ENCODE measurements around the gene RELT. TPM values are rescaled to one million over a fixed set of nuclear protein-coding genes. Genes with fewer than 3 reads are reported as not detected.

Gene RELT
- total RNA-seq, 4 donors from 2014 or later: 2.4 to 6.0 (median 2.5) TPM

DNA sequence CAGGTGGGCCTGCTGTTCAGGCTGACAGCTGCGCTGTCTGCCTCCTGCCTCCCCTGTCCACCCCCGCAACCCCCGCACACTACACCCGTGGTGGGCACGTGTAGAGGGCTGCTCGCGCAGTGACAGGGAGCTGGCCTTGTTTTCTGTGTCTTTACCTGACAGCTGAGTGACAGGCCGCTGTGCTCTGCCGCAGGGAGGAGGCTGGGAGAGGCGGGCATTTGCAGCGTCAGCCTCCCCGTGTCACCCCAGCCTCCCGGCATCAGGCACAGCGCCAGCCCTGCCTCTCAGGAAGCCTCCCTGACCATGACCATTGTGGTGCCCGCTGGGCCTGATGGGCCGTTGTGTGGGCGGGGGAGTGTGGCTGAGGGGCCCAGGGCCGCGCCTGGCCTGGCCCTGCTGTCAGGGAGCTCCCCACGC is 32.0 kb upstream of the RELT start:
- no peaks in the 10 kb centered on the region for H3K27me3 ChIP-seq
- TF ChIP-seq, protein P1, sequence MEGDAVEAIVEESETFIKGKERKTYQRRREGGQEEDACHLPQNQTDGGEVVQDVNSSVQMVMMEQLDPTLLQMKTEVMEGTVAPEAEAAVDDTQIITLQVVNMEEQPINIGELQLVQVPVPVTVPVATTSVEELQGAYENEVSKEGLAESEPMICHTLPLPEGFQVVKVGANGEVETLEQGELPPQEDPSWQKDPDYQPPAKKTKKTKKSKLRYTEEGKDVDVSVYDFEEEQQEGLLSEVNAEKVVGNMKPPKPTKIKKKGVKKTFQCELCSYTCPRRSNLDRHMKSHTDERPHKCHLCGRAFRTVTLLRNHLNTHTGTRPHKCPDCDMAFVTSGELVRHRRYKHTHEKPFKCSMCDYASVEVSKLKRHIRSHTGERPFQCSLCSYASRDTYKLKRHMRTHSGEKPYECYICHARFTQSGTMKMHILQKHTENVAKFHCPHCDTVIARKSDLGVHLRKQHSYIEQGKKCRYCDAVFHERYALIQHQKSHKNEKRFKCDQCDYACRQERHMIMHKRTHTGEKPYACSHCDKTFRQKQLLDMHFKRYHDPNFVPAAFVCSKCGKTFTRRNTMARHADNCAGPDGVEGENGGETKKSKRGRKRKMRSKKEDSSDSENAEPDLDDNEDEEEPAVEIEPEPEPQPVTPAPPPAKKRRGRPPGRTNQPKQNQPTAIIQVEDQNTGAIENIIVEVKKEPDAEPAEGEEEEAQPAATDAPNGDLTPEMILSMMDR (IDR thresholded peaks at IDR 0.05): no peak
- peak in 1 of 2 donors; percentile 54 for TF ChIP-seq EP300 (IDR thresholded peaks at IDR 0.05)
- H3K4me3 ChIP-seq: no peak overlapping the region
- WGBS, 2 donors: 36 to 40% methylated on average over 20 of the region's 20 CpGs
- no peaks in the 10 kb centered on the region for H3K9me3 ChIP-seq
- H3K4me1 ChIP-seq: peaks cover 0 to 72% (median 24%) of the 10 kb centered on the region in 4 donors
- peak overlapping the region; percentile 10 to 77 (median 47) for H3K27ac ChIP-seq
- no peak for DNase-seq (ENCODE audit: low spot score in 2 of 2)
- peaks cover 0 to 25% (median 0%) of the 10 kb centered on the region in 3 donors for H3K36me3 ChIP-seq

DNA sequence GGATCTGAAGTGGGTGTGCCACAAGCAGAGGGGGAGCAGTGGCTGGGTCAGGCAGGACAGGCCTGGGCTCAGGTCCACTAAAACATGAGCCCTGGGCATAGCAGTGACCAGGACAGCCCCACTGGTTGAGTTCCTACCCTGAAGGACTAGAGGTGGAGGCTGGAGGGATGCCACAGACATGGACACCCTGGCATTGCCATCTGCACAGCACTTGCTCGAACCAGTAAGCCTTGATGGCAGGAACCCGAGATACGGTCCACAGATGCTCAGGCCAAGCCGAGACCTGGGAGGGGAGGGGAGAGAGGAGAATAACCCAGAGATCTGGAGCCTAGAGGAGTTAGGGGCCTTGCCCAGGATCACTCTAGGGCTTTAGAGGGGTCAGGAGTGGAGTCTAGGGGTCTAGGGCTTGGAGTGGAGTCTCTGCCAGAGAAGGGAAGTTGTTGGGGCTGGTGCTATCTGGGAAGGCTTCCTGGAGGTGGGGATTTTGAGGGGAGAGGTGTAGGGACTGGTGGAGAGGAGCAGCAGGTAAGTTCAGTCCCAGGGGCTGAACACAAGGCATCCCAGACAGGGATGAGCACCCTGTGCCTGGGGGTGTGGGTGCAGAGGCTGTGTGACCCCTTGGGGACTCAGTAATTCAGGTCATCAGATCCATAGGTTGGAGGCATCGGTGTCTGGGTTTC is 30.6 kb upstream of the RELT start:
- TF ChIP-seq EP300 (IDR thresholded peaks at IDR 0.05): no peak
- no peak for TF ChIP-seq POLR2A (IDR thresholded peaks at IDR 0.05)
- TF ChIP-seq, protein P1 (IDR thresholded peaks at IDR 0.05): no peak
- WGBS, 2 donors: 78 to 84% methylated on average over 5 of the region's 5 CpGs
- no peaks in the 10 kb centered on the region for H3K27me3 ChIP-seq

DNA sequence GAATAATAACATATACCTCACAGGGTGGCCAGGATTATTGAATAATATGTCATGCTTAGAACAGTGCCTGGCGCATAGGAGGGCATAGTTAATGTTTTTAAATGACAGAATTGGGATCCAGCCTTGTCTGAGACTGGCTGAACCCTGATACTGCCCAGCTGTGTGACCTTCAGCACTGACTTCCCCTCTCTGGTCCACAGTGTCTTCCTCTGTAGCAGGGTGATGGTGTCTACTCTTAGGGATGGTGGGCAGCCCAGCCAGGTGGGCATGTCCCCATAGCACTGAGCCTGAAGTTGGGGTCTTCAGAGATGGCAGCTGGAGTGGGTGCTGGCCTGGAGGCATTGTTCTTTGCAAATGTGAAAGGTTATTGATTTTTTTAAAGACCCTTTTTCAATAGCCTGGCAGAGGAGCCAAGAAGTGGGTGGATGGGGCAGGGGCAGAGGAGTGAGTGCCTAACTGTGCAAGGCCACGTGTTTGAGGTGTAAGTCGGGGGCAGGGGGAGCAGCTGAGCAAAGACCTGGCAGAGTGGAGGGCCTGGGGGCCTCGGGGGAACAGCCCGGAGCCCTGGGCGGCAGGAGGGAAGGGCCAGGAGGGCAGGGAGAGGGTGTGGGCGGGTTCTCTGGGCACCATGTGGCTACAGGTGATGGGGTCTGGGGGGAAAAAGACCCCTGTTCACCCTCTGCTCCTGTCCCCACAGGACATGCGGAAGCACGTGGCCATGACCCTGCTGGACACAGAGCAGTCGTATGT is 29.8 kb upstream of the RELT start:
- Histone ChIP-seq H3K4me3 (no peak overlapping the region), H3K9me3 (no peaks in the 10 kb centered on the region), H3K36me3 (peaks cover 0 to 33% (median 0%) of the 10 kb centered on the region in 3 donors), H3K4me1 (peaks cover 0 to 71% (median 21%) of the 10 kb centered on the region in 4 donors), H3K27me3 (no peaks in the 10 kb centered on the region), H3K27ac (peak overlapping the region in 2 of 4 donors; percentile 2 to 77)
- no peak for DNase-seq (ENCODE audit: low spot score in 2 of 2)
- TF ChIP-seq POLR2A (IDR thresholded peaks at IDR 0.05): no peak
- TF ChIP-seq, protein P1 (IDR thresholded peaks at IDR 0.05): no peak
- TF ChIP-seq EP300 (IDR thresholded peaks at IDR 0.05): no peak
- WGBS, 2 donors: 61 to 69% methylated on average over 10 of the region's 10 CpGs

More for the DNA sequence above, 30.6 kb upstream of the RELT start:
- DNase-seq (ENCODE audit: low spot score in 2 of 2): no peak
- H3K9me3 ChIP-seq: no peaks in the 10 kb centered on the region
- peaks cover 0 to 33% (median 0%) of the 10 kb centered on the region in 3 donors for H3K36me3 ChIP-seq
- peak overlapping the region in 2 of 4 donors; percentile 68 to 77 for H3K27ac ChIP-seq
- no peak overlapping the region for H3K4me3 ChIP-seq
- peaks cover 0 to 70% (median 21%) of the 10 kb centered on the region in 4 donors for H3K4me1 ChIP-seq

DNA sequence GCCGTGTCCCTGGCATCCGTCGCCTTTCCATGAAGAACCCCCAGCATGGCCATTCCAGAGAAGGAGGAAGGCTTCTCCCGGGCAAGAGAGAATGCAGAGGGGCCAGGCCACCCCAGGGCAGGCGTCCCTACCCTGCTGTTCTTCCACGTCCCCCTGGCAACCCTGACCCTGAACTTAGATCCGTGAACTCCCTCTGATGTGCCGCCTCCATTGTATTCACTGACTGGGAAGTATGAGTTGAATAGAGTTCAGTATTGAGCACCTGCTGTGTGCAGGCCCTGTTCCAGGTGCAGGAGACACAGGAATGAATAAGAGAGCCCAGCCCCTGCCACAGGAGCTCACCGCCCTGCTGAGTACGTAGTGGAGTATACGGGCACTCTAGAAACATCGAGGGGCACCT is 29.1 kb upstream of the RELT start:
- DNase-seq (ENCODE audit: low spot score in 2 of 2): no peak
- H3K36me3 ChIP-seq: peaks cover 0 to 33% (median 0%) of the 10 kb centered on the region in 3 donors
- 73 to 81% methylated on average over 8 to 12 of the region's 12 CpGs for WGBS, 2 donors
- peaks cover 0 to 66% (median 20%) of the 10 kb centered on the region in 4 donors for H3K4me1 ChIP-seq
- TF ChIP-seq EP300 (IDR thresholded peaks at IDR 0.05): no peak
- H3K27me3 ChIP-seq: no peaks in the 10 kb centered on the region
- no peak overlapping the region for H3K4me3 ChIP-seq
- H3K27ac ChIP-seq: no peak overlapping the region
- H3K9me3 ChIP-seq: no peaks in the 10 kb centered on the region

DNA sequence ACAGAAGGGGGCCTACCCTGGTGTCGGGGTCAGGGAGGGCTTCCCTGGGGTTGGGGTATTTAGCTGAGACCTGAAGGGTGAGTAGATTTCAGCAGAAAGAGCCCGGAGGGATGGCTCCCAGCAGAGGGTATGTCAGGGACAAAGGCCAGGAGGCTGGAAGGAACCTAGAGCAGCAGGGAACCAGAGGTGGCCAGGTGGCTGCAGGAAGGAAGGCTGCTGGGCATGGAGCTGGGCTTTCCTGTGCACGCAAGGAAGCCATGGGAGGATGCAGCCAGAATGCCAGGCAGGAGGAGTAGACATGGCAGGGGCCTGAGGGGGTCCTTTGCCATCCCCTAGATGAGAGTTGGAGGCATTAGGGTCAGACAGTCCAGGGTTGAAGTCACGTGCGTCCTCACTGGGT is 27.4 kb upstream of the RELT start:
- Histone ChIP-seq H3K9me3 (no peaks in the 10 kb centered on the region), H3K4me1 (peaks cover 0 to 48% (median 8%) of the 10 kb centered on the region in 4 donors), H3K36me3 (peaks cover 0 to 48% (median 0%) of the 10 kb centered on the region in 3 donors), H3K27me3 (no peaks in the 10 kb centered on the region), H3K27ac (no peak overlapping the region), H3K4me3 (no peak overlapping the region)
- no peak for DNase-seq (ENCODE audit: low spot score in 2 of 2)
- WGBS, 2 donors: 79 to 80% methylated on average over 5 of the region's 5 CpGs
- TF ChIP-seq POLR2A (IDR thresholded peaks at IDR 0.05) (no peak), EP300 (IDR thresholded peaks at IDR 0.05) (no peak)
- TF ChIP-seq, protein P1 (IDR thresholded peaks at IDR 0.05): no peak

Data from tibial nerve (tissue), 4 donors.